Inflammatory macrophage treated with lipopolysaccharide for 4 hours (primary cell): ENCODE measurements around the gene LPIN1.

Experiments used
- DNase-seq: peaks from one replicate; pipeline ENCODE4 v3.0.0-alpha.2; 2020

Gene LPIN1

GRCh38 chr2:11746376-11746806, at the start of gene LPIN1:
Gene LPIN1 (plus strand): TSS chr2:11746632. CDS start chr2:11765542, 18,910 bp downstream.
- peak; percentile 90 for DNase-seq

GRCh38 chr2:11696736-11697102, 49.7 kb upstream of the LPIN1 start:
- DNase-seq, result no peak

- DNase-seq, result peak; percentile 43
Measured at GRCh38 chr2:11697103-11697871, 49.1 kb upstream of the LPIN1 start.

- peak; percentile 76 for DNase-seq
Measured at GRCh38 chr2:11698009-11698922, 48.2 kb upstream of the LPIN1 start.

GRCh38 chr2:11699686-11700670, 46.5 kb upstream of the LPIN1 start:
- no peak for DNase-seq

GRCh38 chr2:11701206-11701605, 45.2 kb upstream of the LPIN1 start:
- no peak for DNase-seq

GRCh38 chr2:11701751-11702301, 44.6 kb upstream of the LPIN1 start:
- peak; percentile 92 for DNase-seq

- DNase-seq, result no peak
Measured at GRCh38 chr2:11702946-11703345, 43.5 kb upstream of the LPIN1 start.

GRCh38 chr2:11703700-11704099, 42.7 kb upstream of the LPIN1 start:
- DNase-seq, result no peak

GRCh38 chr2:11705063-11705462, 41.4 kb upstream of the LPIN1 start:
- DNase-seq, result no peak

GRCh38 chr2:11705711-11706110, 40.7 kb upstream of the LPIN1 start:
- no peak for DNase-seq

GRCh38 chr2:11708106-11708505, 38.3 kb upstream of the LPIN1 start:
- no peak for DNase-seq

GRCh38 chr2:11709293-11709692, 37.1 kb upstream of the LPIN1 start:
- no peak for DNase-seq

GRCh38 chr2:11710210-11710609, 36.2 kb upstream of the LPIN1 start:
- no peak for DNase-seq

GRCh38 chr2:11710632-11711353, 35.6 kb upstream of the LPIN1 start:
- DNase-seq, result peak; percentile 21

- no peak for DNase-seq
Measured at GRCh38 chr2:11711354-11711716, 35.1 kb upstream of the LPIN1 start.

- DNase-seq, result peak; percentile 51
Measured at GRCh38 chr2:11711751-11712150, 34.7 kb upstream of the LPIN1 start.

- peak; percentile 32 for DNase-seq
Measured at GRCh38 chr2:11712866-11713265, 33.6 kb upstream of the LPIN1 start.

GRCh38 chr2:11713815-11714214, 32.6 kb upstream of the LPIN1 start:
- DNase-seq, result no peak

GRCh38 chr2:11715987-11716652, 30.3 kb upstream of the LPIN1 start:
- DNase-seq, result no peak

- peak; percentile 38 for DNase-seq
Measured at GRCh38 chr2:11716689-11717321, 29.6 kb upstream of the LPIN1 start.
